Loucy (cell line): ENCODE results near the gene GPR150.

Experiments
- EZH2phosphoT487 ChIP-seq: fragments of 200-600 bp; IDR thresholded peaks from 2 replicates; pipeline ENCODE4 v1.6.1; 2018; ENCODE audit warnings: antibody characterized with exemption, mild to moderate bottlenecking, moderate library complexity, borderline replicate concordance
- TF ChIP-seq, protein P1 (sequence below): fragments of 200-600 bp; sonication (generic); conservative IDR thresholded peaks from 2 replicates; pipeline ENCODE4 v1.5.1; 2014; ENCODE audit warnings: mild to moderate bottlenecking, antibody characterized with exemption, low read length

DNA sequence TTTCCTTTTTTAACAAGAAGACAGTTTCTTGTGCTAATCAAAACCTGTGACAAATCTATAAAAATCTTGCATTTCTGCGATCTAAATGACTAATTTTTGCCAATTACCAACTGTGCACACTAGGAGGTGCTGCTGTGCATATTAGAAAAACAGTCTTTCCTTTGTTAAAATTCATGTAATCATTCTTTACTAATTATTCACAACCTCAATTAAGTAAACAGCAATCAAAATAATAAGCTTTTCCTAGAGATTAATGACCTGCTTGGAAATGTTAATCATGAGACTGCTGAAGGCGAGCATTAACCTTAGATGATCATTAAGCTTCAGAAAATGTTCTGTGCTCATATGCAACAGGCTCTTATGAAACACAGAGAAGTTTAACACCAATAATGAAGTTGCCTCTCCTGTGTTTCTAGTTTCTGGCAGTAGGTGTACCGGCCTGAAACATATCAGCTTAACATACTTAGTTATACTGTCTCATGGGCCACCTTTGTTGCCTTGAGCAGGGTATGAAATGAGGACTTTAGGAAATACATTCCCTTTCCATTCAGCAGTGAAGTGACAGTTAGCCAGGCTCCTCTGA, 44.4 kb downstream of the GPR150 start:
- TF ChIP-seq, protein P1, sequence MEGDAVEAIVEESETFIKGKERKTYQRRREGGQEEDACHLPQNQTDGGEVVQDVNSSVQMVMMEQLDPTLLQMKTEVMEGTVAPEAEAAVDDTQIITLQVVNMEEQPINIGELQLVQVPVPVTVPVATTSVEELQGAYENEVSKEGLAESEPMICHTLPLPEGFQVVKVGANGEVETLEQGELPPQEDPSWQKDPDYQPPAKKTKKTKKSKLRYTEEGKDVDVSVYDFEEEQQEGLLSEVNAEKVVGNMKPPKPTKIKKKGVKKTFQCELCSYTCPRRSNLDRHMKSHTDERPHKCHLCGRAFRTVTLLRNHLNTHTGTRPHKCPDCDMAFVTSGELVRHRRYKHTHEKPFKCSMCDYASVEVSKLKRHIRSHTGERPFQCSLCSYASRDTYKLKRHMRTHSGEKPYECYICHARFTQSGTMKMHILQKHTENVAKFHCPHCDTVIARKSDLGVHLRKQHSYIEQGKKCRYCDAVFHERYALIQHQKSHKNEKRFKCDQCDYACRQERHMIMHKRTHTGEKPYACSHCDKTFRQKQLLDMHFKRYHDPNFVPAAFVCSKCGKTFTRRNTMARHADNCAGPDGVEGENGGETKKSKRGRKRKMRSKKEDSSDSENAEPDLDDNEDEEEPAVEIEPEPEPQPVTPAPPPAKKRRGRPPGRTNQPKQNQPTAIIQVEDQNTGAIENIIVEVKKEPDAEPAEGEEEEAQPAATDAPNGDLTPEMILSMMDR: peak; percentile 97
- no peak for TF ChIP-seq EZH2phosphoT487
